Endothelial cell of umbilical vein (primary cell): Measurements from ENCODE around the gene MAGI1.

Experiments used
- POLR2A ChIP-seq: IDR thresholded peaks from 2 replicates; pipeline ENCODE4 v1.6.1; 2012; ENCODE audit warnings: low read depth, mild to moderate bottlenecking, control low read depth, low read length
- TF ChIP-seq, protein P1 (sequence below), 2 donors: IDR thresholded peaks; 1 replicate in 1 of 2; 2 replicates in 1 of 2; pipeline ENCODE4 v1.5.1; 2011; ENCODE audit warnings: low read length in 2 of 2, mild to moderate bottlenecking in 2 of 2, moderate library complexity in 2 of 2, control low read depth in 1 of 2, inconsistent platforms in 1 of 2, low read depth in 1 of 2; ENCODE audit not compliant: insufficient read depth in 1 of 2; ENCODE audit errors: extremely low read depth in 1 of 2

DNA sequence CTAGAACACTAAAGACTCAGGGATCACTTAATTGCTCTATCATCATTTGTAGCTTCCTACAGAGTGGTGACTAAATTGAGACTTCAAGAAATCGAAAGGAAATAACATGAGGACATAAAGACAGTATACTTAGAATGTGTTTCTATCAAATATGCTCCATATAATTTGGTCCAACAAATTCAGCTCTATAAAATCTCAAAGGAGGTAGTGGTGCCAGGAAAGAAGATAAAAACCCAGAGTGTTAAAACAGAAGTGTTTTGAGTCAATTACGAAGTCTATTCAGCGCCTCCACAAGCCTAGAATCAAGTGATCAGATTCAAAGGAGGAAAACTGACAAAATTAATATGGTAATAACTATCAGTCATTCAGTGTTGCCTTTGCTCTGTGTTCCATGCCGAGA lies 22.9 kb downstream of the MAGI1 start:
- TF ChIP-seq, protein P1, sequence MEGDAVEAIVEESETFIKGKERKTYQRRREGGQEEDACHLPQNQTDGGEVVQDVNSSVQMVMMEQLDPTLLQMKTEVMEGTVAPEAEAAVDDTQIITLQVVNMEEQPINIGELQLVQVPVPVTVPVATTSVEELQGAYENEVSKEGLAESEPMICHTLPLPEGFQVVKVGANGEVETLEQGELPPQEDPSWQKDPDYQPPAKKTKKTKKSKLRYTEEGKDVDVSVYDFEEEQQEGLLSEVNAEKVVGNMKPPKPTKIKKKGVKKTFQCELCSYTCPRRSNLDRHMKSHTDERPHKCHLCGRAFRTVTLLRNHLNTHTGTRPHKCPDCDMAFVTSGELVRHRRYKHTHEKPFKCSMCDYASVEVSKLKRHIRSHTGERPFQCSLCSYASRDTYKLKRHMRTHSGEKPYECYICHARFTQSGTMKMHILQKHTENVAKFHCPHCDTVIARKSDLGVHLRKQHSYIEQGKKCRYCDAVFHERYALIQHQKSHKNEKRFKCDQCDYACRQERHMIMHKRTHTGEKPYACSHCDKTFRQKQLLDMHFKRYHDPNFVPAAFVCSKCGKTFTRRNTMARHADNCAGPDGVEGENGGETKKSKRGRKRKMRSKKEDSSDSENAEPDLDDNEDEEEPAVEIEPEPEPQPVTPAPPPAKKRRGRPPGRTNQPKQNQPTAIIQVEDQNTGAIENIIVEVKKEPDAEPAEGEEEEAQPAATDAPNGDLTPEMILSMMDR (IDR thresholded peaks at IDR 0.05; ENCODE audit: extremely low read depth in 1 of 2, insufficient read depth in 1 of 2, low read depth in 1 of 2, low read length in 2 of 2), result no peak
- no peak for TF ChIP-seq POLR2A
